ENCODE results near the gene CSMD2. TPM values are rescaled to one million over a fixed set of nuclear protein-coding genes. Genes with fewer than 3 reads are reported as not detected.

Gene CSMD2
- total RNA-seq, 6 donors from 2014 or later, result 0.39 to 1.0 (median 0.52) TPM

GRCh38 chr1:34065498-34065897, 99.5 kb downstream of the CSMD2 start:
- no peaks in the 10 kb centered on the region for H3K9me3 ChIP-seq
- WGBS, 2 donors, result 89 to 90% methylated on average over 1 to 2 of the region's 2 CpGs
- DNase-seq, result no peak
- H3K27ac ChIP-seq, result no peak overlapping the region
- ATAC-seq (ENCODE audit: low FRiP score in 2 of 2), result no peak
- TF ChIP-seq POLR2AphosphoS5 (IDR thresholded peaks at IDR 0.05), result no peak
- TF ChIP-seq CTCF (IDR thresholded peaks at IDR 0.05), result no peak
- no peak for TF ChIP-seq POLR2A (IDR thresholded peaks at IDR 0.05)
- no peak for TF ChIP-seq EP300 (IDR thresholded peaks at IDR 0.05)
- H3K36me3 ChIP-seq, result no peaks in the 10 kb centered on the region
- H3K27me3 ChIP-seq, result no peaks in the 10 kb centered on the region
- no peak overlapping the region for H3K4me3 ChIP-seq
- no peaks in the 10 kb centered on the region for H3K4me1 ChIP-seq

GRCh38 chr1:34060901-34061415, 104.1 kb downstream of the CSMD2 start:
- H3K27me3 ChIP-seq, result no peaks in the 10 kb centered on the region
- no peaks in the 10 kb centered on the region for H3K36me3 ChIP-seq
- peak in 1 of 2 donors; percentile 24 for DNase-seq
- no peaks in the 10 kb centered on the region for H3K4me1 ChIP-seq
- 52 to 72% methylated on average over 6 to 10 of the region's 10 CpGs for WGBS, 2 donors
- peak in 1 of 2 donors; percentile 79 for ATAC-seq (ENCODE audit: low FRiP score in 2 of 2)
- TF ChIP-seq EP300 (IDR thresholded peaks at IDR 0.05), result no peak
- TF ChIP-seq CTCF (IDR thresholded peaks at IDR 0.05), result no peak
- TF ChIP-seq POLR2AphosphoS5 (IDR thresholded peaks at IDR 0.05), result no peak
- no peak for TF ChIP-seq POLR2A (IDR thresholded peaks at IDR 0.05)
- no peak overlapping the region for H3K4me3 ChIP-seq
- no peak overlapping the region for H3K27ac ChIP-seq
- no peaks in the 10 kb centered on the region for H3K9me3 ChIP-seq

- H3K27me3 ChIP-seq, result no peaks in the 10 kb centered on the region
- DNase-seq, result peak in 1 of 2 donors; percentile 32
Measured at GRCh38 chr1:34060187-34060730, 104.8 kb downstream of the CSMD2 start.

GRCh38 chr1:34057347-34058130, 107.5 kb downstream of the CSMD2 start:
- DNase-seq (no peak), ATAC-seq (ENCODE audit: low FRiP score in 2 of 2) (no peak)
- Histone ChIP-seq H3K36me3 (no peaks in the 10 kb centered on the region), H3K4me1 (no peaks in the 10 kb centered on the region), H3K27ac (no peak overlapping the region), H3K27me3 (no peaks in the 10 kb centered on the region), H3K9me3 (no peaks in the 10 kb centered on the region), H3K4me3 (no peak overlapping the region)
- TF ChIP-seq CTCF (IDR thresholded peaks at IDR 0.05) (no peak), EP300 (IDR thresholded peaks at IDR 0.05) (no peak), POLR2AphosphoS5 (IDR thresholded peaks at IDR 0.05) (no peak), POLR2A (IDR thresholded peaks at IDR 0.05) (no peak)
- 15 to 17% methylated on average over 10 to 11 of the region's 11 CpGs for WGBS, 2 donors

More at GRCh38 chr1:34060187-34060730, 104.8 kb downstream of the CSMD2 start:
- Histone ChIP-seq H3K36me3 (no peaks in the 10 kb centered on the region), H3K27ac (no peak overlapping the region), H3K4me3 (no peak overlapping the region), H3K9me3 (no peaks in the 10 kb centered on the region), H3K4me1 (no peaks in the 10 kb centered on the region)
- no peak for ATAC-seq (ENCODE audit: low FRiP score in 2 of 2)
- 74 to 85% methylated on average over 5 of the region's 5 CpGs for WGBS, 2 donors
- no peak for TF ChIP-seq EP300 (IDR thresholded peaks at IDR 0.05)
- TF ChIP-seq POLR2A (IDR thresholded peaks at IDR 0.05), result no peak
- no peak for TF ChIP-seq CTCF (IDR thresholded peaks at IDR 0.05)
- TF ChIP-seq POLR2AphosphoS5 (IDR thresholded peaks at IDR 0.05), result no peak

All from upper lobe of left lung (tissue), 6 donors.